Globus pallidus (tissue), 1 donor: ENCODE results near the gene MEGF11.
A peak's percentile ranks its signal among the peaks of the same experiment; 100 is the strongest.
"Not testable (repeated sequence)": the region's sequence is repeated elsewhere in the genome, so short reads cannot be mapped to it uniquely, and the experiment has no call there.

ENCODE experiments used
- DNase-seq: peaks from one replicate; pipeline ENCODE4 v3.0.0-alpha.2; 2015; ENCODE audit warnings: low spot score

The MEGF11 gene

DNA sequence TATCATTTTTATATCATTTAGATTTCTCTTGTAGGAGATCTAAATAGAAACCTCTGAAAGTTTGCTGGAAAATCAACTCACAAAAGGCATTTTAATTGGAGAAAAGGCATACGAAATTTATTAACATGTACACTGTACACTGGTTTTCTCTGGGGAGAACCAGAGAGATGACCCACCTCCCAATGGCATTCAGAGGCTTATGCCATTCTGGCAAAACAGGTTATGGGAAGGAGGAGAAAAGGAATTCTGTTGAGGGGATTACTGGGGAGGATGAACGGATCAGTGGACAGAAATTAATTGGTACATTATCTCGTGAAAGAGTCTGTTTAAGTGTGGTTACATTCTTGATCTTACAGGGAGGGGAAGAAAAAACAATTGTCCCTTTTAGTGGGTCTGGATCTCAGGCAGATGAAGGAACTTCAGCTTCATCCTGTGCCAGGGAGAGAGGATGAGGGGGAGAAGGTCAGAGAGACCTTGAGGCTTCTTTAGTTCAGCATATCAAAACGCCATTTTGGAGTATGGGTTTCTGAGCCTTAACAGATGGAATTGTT is 367.8 kb downstream of the MEGF11 start:
- no peak for DNase-seq

DNA sequence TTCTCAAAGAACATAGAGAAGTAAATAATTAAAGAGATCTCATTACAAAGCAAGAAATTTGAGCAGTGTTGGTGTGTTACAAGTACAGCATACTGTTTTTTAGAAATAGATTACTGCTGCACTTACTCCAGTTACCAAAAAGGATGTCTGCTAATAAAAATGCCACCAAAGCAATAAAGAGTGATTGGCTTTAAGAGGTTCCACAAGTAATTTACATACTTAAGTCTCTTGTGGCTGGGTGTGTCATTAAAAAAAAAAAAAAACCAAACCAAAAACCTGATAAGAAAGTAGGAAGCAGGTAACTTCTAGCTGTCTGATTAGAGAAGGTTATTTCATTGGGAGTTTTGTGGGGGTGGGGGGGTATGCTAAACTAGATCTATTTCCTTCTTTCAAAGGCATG is 369.0 kb downstream of the MEGF11 start:
- DNase-seq, result no peak

DNA sequence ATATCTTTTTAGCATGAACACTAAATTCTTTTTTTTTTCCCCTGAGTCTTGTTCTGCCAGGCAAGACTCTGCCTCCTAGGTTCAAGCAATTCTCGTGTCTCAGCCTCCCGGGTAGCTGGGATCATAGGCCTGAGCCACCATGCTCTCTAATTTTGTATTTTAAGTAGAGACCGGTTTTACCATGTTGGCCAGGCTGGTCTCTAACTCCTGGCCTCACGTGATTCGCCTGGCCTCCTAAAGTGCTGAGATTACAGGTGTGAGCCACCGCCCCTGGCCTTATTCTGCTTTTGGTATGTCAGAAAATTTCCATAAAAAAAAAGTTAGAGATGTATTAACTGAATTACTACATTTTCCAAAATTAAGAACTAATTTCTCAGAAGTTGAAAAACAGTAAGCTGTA is 370.0 kb downstream of the MEGF11 start:
- DNase-seq, result no peak

DNA sequence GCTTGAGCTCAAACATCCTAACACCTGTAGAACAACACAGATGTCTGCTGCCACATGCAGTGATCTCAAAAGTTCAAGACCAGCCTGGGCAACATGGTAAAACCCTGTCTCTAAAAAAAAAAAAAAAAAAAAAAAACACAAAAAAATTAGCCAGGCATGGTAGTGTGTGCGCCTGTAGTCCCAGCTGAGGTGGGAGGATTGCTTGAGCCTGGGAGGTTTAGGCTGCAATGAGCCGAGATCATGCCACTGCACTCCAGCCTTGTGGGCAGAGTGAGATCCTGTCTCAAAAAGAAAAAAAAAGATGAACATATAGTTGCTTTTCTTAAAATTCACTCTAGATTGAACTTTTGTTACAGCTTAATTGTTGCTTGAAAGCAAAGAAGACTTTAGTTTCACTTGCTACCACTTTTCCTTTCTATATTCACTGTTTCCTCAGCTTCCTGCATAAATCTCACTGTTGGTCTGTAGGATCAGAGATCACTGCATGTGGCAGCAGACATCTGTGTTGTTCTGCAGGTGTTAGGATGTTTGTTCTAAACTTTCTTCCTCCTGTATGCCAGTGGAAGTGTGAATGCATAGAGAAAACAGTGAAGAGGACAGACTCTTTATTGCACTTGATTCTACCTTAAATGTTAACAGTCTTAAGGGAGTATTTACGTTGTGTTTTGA is 371.6 kb downstream of the MEGF11 start:
- no peak for DNase-seq

DNA sequence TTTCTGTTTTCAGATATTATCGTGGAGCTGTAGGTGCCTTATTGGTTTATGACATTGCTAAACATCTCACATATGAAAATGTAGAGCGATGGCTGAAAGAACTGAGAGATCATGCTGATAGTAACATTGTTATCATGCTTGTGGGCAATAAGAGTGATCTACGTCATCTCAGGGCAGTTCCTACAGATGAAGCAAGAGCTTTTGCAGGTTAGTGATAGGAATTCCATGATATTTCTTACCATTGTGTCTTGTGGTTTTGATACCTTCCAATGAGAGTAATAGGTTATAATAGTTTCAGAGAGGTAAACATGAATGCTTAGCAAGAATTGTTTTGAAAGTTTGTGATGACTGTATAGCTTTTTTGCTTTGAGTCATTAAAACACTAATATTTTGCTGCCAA is 375.8 kb downstream of the MEGF11 start:
- no peak for DNase-seq

DNA sequence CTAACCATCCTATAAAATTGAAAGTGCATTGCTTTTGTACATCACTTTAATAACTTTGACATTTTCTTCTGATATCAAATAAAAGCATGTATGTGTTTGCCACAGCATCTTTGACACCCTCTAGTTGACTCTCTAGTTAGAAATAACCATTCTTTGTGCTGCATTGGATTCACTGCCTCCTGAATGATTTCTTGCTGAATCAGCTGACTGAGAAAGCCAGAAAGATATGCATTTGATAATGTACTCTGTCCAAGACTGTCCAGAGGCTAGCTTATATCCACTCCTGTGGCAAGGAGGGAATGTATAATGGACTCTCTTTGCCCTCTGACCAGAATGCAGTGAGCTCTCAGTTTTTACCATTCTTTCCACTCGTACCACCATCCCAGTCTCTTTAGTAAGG is 378.1 kb downstream of the MEGF11 start:
- no peak for DNase-seq

DNA sequence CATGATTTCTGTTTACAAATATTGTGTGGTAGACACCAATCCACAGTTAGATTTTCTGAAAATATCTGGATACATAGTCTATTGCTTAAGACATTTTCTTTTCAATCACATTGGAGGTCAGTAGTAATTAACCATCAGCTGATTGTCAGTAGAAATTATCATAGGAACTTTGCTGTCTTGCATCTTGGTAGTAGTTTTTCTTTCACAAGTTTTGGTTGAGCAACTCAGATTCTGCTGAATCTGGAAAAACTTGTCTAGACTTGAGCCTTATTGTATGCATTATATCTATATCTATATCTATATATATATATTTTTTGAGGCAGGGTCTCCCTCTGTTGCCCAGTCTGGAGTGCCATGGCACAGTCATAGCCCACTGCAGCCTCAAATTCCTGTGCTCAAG is 380.3 kb downstream of the MEGF11 start:
- no peak for DNase-seq

DNA sequence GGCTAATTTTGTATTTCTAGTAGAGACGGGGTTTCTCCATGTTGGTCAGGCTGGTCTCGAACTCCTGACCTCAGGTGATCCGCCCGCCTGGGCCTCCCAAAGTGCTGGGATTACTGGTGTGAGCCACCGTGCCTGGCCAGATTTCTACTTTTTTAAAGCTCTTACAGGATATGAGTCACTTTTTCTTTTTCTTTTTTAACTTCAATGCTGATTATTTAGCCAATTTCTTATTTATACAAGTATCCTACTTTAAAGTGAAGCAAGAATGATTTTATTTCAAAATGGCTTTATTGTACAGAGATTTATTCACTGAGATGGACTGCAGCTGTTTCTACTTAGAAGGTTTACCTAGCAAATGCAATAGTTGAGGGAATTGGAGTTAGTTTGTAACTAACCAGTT is 381.0 kb downstream of the MEGF11 start:
- not testable (repeated sequence) for DNase-seq

DNA sequence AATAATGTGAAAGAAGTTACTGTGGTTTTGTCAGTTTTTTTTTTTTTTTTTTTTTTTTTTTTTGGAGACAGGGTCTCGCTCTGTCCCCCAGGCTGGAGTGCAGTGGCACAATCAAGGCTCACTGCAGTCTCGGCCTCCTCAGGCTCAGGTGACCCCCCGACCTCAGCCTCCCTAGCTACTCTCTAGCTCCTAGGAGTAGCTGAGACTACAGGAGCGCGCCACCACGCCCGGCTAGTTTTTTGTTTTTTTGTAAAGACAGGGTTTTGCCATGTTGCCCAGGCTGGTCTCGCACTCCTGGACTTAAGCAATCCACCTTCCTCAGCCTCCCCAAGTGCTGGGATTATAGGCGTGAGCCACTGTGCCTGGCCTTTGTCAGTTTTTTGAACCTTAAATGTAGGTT is 381.7 kb downstream of the MEGF11 start:
- not testable (repeated sequence) for DNase-seq

DNA sequence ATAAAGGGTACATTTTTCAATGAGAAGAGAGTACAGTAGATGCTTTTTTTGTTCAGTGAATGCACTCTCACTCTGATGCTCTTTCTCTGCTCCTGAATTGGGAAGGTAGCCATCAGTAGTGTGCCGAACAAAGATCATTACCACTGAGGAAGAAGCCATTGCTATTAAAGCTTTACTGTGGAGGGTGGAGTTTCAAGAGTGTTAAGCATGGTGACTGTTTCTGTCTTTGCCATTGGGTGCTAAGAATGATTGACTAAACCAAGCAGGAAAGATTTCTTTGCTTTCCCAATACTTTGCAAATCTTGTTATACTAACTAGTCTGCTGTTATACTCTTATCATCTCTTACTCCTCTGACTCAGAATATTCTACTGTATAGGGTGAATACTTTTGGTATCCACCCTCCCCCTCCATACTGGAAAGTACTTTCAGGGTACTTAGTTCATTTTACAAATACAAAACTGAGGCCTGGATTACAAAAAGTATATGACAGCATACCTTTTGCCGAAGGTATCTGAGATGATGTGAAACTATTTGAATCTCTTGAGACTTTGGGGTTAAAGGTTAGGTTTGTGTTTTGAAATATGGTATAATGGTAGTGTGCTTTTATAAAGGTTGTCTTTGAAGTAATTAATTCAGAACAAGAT is 382.5 kb downstream of the MEGF11 start:
- DNase-seq, result no peak

DNA sequence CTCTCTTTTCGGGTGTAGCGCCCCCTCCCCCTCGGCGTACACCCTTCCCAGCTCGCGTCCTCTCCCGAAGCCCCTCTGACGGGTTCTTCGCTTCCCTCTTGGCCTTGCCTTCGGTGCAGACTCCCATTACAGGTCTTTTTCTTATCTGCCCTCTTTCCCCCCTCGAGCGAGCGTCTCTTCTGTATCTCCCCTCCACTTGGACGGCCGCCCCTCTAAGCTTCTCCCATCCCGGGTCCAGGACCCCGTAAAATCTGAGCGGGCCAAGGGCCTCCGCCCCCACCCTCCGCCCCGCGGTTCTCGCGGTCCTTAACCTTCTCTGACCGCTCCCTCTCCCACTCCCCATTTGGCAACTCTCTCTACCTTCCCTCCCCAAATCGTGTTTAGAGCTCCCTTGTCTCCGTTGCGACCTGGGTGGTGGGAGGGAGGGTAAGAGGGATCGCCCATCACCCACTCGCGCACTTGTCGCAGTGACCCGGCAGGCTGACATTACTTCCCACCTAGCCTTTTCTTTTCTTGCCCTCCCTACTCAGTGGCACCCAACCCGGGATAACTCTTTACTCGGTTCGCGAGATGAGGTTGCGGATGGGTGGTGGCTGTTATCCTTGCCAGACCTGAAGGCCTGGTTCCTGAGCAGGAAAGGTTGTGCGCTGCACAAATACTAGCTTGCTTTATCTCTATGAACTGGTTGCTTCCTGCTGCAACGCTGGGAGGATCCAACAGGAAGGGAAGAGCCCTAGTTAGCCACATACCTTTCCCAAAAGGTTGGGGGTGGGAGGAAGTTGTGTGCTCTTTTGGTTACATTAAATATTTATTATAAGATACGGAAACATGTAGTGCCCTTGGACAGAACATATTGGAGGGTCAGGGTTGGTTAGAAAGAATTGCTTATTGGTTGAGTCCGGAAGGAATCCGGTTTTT is 383.3 kb downstream of the MEGF11 start:
- peak; percentile 16 for DNase-seq

DNA sequence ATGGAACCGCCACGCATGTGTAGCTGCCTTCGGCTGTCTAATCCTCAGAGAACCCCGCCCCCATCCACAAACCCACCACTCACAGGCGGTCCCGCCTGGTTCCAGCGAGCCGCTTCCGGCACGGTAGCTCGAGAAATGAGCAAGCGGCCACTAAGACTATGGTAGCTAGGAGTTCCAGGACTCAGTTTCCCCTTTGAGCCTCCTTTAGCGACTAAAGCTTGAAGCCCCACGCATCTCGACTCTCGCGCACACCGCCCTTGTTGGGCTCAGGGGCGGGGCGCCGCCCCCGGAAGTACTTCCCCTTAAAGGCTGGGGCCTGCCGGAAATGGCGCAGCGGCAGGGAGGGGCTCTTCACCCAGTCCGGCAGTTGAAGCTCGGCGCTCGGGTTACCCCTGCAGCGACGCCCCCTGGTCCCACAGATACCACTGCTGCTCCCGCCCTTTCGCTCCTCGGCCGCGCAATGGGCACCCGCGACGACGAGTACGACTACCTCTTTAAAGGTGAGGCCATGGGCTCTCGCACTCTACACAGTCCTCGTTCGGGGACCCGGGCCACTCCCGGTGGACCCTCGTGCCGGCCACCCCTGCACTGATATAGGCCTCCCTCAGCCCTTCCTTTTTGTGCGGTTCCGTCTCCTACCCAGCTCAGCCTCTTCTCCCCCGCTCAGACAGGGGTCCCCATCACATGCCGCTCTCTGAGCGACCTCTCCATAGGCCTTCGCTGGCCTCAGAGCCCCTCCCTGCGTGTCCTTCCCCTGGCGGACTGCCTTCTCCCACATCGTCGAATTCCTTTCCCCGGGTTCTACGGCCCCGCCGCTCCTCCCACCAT is 384.2 kb downstream of the MEGF11 start, which contains the start of gene RAB11A:
TSS of gene RAB11A (plus strand) at position 366 of the 828 bp plus-strand sequence. CDS start at position 461, 95 bp downstream.
- peak; percentile 98 for DNase-seq

DNA sequence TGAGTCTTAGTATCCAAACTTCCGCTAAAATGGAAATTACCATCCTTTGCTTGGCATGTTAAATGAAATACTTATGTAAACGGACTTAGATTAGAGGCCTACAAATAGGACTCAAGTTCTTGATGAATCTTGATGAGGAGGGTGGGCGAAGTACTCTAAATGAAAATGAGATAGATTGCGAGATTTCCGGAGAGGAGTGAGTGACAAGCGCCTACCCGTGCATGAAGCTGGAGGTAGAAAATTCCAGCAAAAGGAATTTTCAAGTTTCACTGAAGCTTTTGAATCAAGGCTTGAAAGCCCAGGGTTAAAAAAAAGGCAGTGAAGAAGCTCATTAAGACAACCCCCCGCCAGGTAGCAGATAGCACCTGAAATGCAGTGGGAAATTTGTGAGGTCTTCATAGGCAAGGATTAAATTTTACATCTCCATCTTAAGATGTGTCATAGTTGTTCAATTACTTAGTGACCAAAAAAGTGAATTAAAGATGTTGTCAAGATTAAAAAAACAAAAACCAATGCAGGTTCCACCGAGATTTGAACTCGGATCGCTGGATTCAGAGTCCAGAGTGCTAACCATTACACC is 384.9 kb downstream of the MEGF11 start:
- DNase-seq, result no peak

DNA sequence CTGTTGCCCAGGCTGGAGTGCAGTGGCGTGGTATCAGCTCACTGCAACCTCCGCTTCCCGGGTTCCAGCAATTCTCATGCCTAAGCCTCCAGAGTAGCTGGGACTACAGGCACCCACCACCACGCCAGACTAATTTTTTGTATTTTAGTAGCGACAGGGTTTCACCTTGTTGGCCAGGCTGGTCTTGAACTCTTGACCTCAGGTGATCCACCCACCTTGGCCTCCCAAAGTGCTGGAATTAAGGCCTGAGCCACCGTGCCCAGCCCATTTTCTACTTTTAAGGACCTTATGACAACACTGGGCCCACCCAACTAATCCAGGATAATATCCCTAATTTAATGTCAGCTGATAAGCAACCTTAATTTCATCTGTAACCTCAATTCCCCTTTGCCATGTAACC is 385.6 kb downstream of the MEGF11 start:
- not testable (repeated sequence) for DNase-seq

DNA sequence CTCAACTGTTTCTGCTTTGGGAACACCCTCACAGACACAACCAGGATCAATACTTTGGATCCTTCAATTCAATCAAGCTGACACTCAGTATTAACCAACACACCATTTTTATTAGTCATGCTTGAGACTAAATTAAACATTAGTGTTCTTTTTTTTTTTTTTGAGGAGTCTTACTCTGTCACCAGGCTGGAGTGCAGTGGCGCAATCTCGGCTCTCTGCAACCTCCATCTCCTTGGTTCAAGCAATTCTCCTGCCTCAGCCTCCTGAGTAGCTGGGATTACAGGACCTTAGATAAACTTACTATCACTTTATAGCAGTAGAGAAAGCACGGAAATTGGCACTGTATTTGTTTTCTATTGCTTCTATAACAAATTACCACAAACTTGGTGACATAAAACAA is 386.3 kb downstream of the MEGF11 start:
- DNase-seq, result no peak

DNA sequence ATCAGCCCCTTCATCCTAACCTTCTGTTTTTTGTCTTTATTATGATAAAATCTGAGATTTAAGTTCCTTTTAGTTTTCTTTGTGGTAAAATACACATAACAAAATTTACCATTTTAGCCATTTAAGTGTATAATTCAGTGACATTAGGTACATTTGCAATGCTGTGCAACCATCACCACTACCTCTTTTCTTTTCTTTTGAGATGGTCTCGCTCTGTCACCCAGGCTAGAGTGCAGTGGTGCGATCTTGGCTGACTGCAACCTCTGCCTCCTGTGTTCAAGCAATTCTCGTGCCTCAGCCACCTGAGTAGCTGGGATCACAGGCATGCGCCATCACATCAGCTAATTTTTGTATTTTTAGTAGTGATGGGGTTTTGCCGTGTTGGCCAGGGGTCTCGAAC is 390.4 kb downstream of the MEGF11 start:
- no peak for DNase-seq

DNA sequence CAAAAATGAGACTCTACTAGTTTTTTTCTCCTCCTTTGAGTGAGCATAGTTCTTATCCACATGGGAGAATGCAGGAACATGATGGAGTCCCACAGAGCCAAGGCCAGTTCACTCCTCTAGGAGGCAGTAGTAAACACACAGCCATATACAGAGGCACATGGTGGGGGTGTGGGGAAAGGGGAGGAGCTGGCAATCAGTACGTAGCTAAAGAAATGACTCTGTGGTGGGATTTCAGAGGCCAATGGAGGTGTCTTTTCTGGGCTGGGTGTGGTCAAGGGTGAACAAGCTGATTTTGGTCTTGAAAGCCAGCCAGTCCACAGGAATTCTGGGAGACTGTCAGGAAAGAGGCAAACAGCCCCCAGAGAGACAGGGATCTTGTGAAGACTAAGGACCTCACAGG is 390.9 kb downstream of the MEGF11 start:
- peak; percentile 20 for DNase-seq

DNA sequence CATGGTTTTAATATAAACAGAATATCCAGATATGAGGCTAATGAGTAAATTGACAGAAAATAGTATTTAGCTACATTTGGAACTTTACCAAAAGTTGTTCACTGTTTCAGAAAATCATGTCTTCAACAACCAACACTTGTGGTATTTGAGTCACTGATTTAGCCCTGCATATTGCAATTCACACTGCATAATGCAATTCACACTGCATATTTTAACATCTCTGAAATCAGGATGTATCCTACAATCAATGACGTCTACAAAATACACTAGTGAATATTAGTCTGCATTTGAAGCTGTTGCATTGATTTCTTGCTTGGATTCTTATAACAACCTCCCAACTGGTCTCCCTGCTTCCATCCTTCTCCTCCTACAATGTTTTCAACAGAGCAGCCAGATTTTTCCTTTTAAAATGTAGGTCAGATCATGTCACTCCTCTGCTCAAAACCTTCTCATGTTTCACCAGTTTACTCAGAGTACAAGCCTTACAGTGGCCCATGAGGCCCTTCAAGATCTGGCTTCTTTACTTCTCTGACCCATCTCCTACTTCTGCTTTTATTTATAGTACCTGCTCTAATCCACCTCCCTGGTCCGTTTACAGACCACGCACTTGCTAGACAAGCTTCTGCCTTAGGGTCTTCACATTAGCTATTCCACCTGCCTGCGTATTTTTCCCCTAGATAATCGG is 395.7 kb downstream of the MEGF11 start:
- no peak for DNase-seq

DNA sequence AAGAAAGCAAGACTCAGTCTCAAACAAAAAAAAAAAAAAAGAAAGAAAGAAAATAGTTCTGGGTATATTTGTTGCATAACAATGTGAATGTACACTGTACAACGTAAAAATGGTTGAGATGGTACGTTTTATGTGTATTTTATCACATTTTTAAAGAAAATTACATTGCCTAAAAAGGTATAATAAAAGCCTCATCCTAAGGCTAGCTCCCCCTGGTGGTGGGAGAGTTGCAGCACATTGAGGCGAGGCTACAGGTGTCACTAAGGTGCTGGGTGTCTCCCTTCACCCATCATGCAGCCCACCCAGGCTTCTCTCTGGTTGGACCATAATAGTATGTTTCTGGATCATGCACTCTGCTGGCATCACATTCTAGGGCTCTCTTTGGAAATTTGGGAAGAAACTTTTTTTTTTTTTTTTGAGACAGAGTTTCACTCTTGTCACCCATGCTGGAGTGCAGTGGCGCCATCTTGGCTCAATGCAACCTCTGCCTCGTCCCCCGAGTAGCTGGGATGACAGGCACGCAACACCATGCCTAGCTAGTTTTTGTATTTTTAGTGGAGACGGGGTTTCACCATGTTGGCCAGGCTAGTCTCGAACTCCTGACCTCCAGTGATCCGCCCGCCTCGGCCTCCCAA is 396.6 kb downstream of the MEGF11 start:
- no peak for DNase-seq

DNA sequence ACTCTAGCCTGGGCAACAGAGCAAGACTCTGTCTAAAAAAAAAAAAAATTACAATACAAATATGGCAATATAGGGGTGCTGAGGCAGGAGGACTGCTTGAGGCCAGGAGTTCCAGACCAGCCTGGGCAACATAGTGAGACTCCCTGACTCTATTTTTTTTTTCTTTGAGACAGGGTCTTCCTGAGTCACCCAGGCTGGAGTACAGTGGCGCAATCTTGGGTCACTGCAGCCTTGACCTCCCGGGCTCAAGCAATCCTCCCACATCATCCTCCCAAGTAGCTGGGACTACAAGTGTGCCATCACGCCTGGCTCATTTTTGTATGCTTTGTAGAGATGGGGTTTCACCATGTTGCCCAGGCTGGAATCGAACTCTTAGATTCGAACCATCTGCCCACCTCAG is 401.6 kb downstream of the MEGF11 start:
- DNase-seq, result no peak
